ENCODE results near the gene WWOX.

WWOX gene

DNA sequence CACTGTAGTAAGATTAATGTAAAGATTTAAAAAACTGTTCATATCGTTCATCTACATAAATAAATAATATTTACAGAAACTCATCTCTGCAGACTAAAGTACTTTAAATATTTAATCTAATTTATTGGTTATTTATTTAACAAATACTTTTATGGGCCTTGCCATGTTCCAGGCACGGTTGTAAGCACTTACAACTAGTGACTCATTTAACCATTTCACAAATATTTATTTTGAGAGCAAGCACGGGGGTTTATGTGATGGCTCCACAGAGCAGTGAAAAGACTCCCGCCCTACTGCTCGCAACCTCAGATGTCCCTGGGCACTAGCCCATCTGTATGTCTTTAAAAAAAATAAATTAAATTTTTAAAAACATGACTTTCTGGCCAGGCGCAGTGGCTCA, 575.9 kb downstream of the WWOX start:
- Histone ChIP-seq H3K27ac (no peak overlapping the region), H3K27me3 (no peaks in the 10 kb centered on the region), H3K36me3 (no peaks in the 10 kb centered on the region), H3K9me3 (no peaks in the 10 kb centered on the region), H3K4me1 (ENCODE audit: control insufficient read depth in 1 of 2, insufficient read depth in 1 of 2, low read depth in 1 of 2, low read length in 1 of 2) (no peaks in the 10 kb centered on the region), H3K4me3 (ENCODE audit: low read depth in 1 of 2, low read length in 1 of 2) (no peak overlapping the region)
- TF ChIP-seq, protein P1, sequence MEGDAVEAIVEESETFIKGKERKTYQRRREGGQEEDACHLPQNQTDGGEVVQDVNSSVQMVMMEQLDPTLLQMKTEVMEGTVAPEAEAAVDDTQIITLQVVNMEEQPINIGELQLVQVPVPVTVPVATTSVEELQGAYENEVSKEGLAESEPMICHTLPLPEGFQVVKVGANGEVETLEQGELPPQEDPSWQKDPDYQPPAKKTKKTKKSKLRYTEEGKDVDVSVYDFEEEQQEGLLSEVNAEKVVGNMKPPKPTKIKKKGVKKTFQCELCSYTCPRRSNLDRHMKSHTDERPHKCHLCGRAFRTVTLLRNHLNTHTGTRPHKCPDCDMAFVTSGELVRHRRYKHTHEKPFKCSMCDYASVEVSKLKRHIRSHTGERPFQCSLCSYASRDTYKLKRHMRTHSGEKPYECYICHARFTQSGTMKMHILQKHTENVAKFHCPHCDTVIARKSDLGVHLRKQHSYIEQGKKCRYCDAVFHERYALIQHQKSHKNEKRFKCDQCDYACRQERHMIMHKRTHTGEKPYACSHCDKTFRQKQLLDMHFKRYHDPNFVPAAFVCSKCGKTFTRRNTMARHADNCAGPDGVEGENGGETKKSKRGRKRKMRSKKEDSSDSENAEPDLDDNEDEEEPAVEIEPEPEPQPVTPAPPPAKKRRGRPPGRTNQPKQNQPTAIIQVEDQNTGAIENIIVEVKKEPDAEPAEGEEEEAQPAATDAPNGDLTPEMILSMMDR (IDR thresholded peaks at IDR 0.05), result no peak

DNA sequence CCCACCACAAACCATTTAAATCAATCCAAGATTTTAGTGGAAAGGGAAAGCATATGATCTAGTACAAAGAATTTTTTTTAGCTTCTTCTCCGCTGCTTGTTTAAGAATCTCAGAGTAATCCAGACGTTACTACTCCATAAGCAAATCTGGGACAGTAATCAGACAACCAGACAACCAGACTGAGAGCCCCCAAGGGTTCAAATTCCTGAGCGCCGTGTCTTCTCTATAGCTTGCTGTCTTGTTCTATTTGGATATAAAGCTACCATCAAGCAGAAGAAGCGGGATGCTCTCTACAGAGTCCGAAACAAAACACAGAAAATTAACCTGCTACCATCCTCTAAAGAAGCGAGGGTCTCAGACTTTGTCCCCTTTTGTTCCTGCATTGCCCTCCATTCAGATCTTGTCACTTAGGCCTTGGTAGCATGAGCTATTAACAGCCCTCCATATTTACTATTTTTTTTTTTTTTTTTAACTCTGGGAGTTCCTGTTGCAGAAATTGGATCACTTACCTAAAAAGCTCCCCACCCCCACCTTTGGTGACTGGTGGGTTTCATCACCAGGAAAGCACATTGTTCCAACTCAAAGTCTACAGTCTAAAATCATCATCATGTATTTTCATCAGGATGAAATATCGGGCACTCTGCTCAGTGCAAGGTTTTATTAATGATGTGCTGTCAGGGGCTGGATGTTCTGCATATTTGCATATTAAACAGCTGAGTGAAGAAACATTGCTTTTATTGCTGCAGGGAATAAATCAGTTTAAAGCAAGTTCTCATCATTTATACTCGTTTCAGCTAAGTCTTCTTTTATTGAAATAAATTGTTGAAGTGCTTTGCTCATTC, 576.7 kb downstream of the WWOX start:
- no peaks in the 10 kb centered on the region for H3K36me3 ChIP-seq
- TF ChIP-seq, protein P1 (IDR thresholded peaks at IDR 0.05), result no peak
- no peaks in the 10 kb centered on the region for H3K4me1 ChIP-seq (ENCODE audit: control insufficient read depth in 1 of 2, insufficient read depth in 1 of 2, low read depth in 1 of 2, low read length in 1 of 2)
- no peaks in the 10 kb centered on the region for H3K9me3 ChIP-seq
- H3K27me3 ChIP-seq, result no peaks in the 10 kb centered on the region
- H3K27ac ChIP-seq, result no peak overlapping the region
- H3K4me3 ChIP-seq (ENCODE audit: low read depth in 1 of 2, low read length in 1 of 2), result no peak overlapping the region

DNA sequence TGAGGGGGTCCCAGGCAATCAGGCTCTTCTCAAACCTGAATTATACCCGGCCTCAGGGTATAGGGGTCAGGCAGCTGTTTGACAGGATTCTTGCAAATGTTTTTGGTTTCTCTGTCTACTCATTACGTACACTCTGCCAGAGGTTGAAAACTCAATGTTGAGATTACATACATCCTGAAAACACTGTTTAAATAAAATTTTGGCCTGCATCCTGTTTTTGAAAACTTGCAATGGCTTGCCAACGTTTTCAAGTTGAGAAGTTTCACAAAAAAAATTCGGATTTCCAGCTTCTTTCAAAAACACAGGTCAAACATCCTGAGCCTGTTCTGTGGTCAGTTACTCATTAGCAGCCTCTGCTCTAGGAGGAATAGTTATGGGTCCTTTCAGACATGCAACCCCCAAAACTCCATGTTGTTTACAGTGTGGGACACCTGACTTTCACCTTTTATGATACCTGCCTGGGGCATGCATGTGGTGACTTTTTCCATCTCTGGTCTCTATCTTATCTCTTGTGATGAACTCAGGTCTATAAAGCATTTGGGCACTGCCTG, 577.8 kb downstream of the WWOX start:
- no peak overlapping the region for H3K4me3 ChIP-seq (ENCODE audit: low read depth in 1 of 2, low read length in 1 of 2)
- no peak overlapping the region for H3K27ac ChIP-seq
- H3K27me3 ChIP-seq, result no peaks in the 10 kb centered on the region
- H3K36me3 ChIP-seq, result no peaks in the 10 kb centered on the region
- TF ChIP-seq, protein P1 (IDR thresholded peaks at IDR 0.05), result no peak
- H3K9me3 ChIP-seq, result no peaks in the 10 kb centered on the region
- H3K4me1 ChIP-seq (ENCODE audit: control insufficient read depth in 1 of 2, insufficient read depth in 1 of 2, low read depth in 1 of 2, low read length in 1 of 2), result no peaks in the 10 kb centered on the region

- Histone ChIP-seq H3K9me3 (no peaks in the 10 kb centered on the region), H3K27ac (no peak overlapping the region), H3K27me3 (no peaks in the 10 kb centered on the region), H3K4me1 (ENCODE audit: control insufficient read depth in 1 of 2, insufficient read depth in 1 of 2, low read depth in 1 of 2, low read length in 1 of 2) (no peaks in the 10 kb centered on the region), H3K36me3 (no peaks in the 10 kb centered on the region), H3K4me3 (ENCODE audit: low read depth in 1 of 2, low read length in 1 of 2) (no peak overlapping the region)
- TF ChIP-seq, protein P1 (IDR thresholded peaks at IDR 0.05), result no peak
Observed at GRCh38 chr16:78679546-78679945, 580.1 kb downstream of the WWOX start.

DNA sequence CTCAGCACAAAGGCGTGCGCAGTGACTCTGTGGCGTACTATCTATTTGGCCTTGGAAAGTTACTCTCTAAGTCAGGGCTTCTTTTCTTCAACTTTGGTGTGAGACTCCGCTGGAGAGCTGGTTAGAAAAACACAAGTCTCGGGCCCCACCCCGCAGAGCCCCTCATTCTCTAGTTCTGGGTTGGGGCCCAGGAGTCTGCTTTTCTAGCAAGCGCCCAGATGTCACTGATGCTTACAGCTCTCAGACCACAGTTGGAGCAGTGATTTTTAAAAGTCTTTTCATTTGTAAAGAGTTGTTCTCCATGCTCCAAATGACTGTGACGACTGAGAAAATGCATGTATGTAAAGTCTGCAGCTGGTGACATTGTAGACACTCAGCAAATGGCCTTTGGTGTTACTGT, 582.3 kb downstream of the WWOX start:
- TF ChIP-seq, protein P1 (IDR thresholded peaks at IDR 0.05), result no peak
- H3K36me3 ChIP-seq, result no peaks in the 10 kb centered on the region
- no peaks in the 10 kb centered on the region for H3K9me3 ChIP-seq
- no peaks in the 10 kb centered on the region for H3K4me1 ChIP-seq (ENCODE audit: control insufficient read depth in 1 of 2, insufficient read depth in 1 of 2, low read depth in 1 of 2, low read length in 1 of 2)
- no peak overlapping the region for H3K27ac ChIP-seq
- H3K27me3 ChIP-seq, result no peaks in the 10 kb centered on the region
- no peak overlapping the region for H3K4me3 ChIP-seq (ENCODE audit: low read depth in 1 of 2, low read length in 1 of 2)
